Body of pancreas (tissue), 4 donors: ENCODE results near the gene CENPF.

Experiments
- CTCF ChIP-seq, 7 experiments: fragments of 450-650 bp in 4 of 7; fragments of 200-600 bp in 3 of 7; sonication (generic) in 3 of 7; IDR thresholded peaks; one replicate each; pipeline ENCODE4 v1.5.1; 2016 to 2019; ENCODE audit warnings: antibody characterized with exemption in 7 of 7
- POLR2A ChIP-seq, 3 donors: fragments of 450-650 bp; IDR thresholded peaks; one replicate each; pipeline ENCODE4 v1.6.1; 2016; ENCODE audit warnings: antibody characterized with exemption in 3 of 3, mild to moderate bottlenecking in 2 of 3

GRCh38 chr1:214583113-214583512, 19.9 kb upstream of the CENPF start:
- TF ChIP-seq CTCF (IDR thresholded peaks at IDR 0.05): no peak
- TF ChIP-seq POLR2A (IDR thresholded peaks at IDR 0.05): no peak
